Stimulated activated CD4-positive, alpha-beta T cell treated with anti-CD3 and anti-CD28 coated beads, Interleukin-2, amount 100 ng/mL, for 48 hours (primary cell): ENCODE results near the gene SLC25A15.
A peak's percentile ranks its signal among the peaks of the same experiment; 100 is the strongest.

ENCODE experiments used
- DNase-seq, 2 donors: peaks; one replicate each; pipeline ENCODE4 v3.0.0-alpha.2; 2020

Gene SLC25A15

GRCh38 chr13:40789275-40790153 lies at the start of gene SLC25A15:
SLC25A15 (plus strand) TSS chr13:40789611; CDS start chr13:40793227, 3,616 bp downstream.
- peak; percentile 60 to 69 for DNase-seq

GRCh38 chr13:40749327-40749726 lies 40.1 kb upstream of the SLC25A15 start:
- DNase-seq = no peak

GRCh38 chr13:40755082-40755700 lies 34.2 kb upstream of the SLC25A15 start:
- DNase-seq = no peak

GRCh38 chr13:40756042-40756441 lies 33.4 kb upstream of the SLC25A15 start:
- no peak for DNase-seq

- no peak for DNase-seq
These were observed 30.6 kb upstream of the SLC25A15 start for GRCh38 chr13:40758811-40759210.

- DNase-seq = no peak
These were observed 26.6 kb upstream of the SLC25A15 start for GRCh38 chr13:40762849-40763248.

- peak; percentile 24 to 44 for DNase-seq
These were observed 24.6 kb upstream of the SLC25A15 start for GRCh38 chr13:40764587-40765403.

- DNase-seq = no peak
These were observed 23.8 kb upstream of the SLC25A15 start for GRCh38 chr13:40765602-40766001.

- DNase-seq = no peak
These were observed 19.4 kb upstream of the SLC25A15 start for GRCh38 chr13:40769970-40770369.

GRCh38 chr13:40770609-40770933 lies 18.8 kb upstream of the SLC25A15 start:
- DNase-seq = no peak

- DNase-seq = peak; percentile 94 to 95
These were observed 18.3 kb upstream of the SLC25A15 start, which contains the start of gene MRPS31 for GRCh38 chr13:40770934-40771618. MRPS31 (minus strand) TSS chr13:40771190; CDS start chr13:40771136, 54 bp downstream.

GRCh38 chr13:40772765-40773473 lies 16.5 kb upstream of the SLC25A15 start:
- DNase-seq = no peak

GRCh38 chr13:40774672-40775071 lies 14.7 kb upstream of the SLC25A15 start:
- no peak for DNase-seq

GRCh38 chr13:40776232-40776631 lies 13.2 kb upstream of the SLC25A15 start:
- peak in 1 of 2 donors; percentile 21 for DNase-seq

GRCh38 chr13:40776681-40777165 lies 12.7 kb upstream of the SLC25A15 start:
- peak; percentile 48 to 59 for DNase-seq

GRCh38 chr13:40777166-40777808 lies 12.1 kb upstream of the SLC25A15 start:
- DNase-seq = peak; percentile 27 to 28

- DNase-seq = no peak
These were observed 11.6 kb upstream of the SLC25A15 start for GRCh38 chr13:40777809-40778175.

GRCh38 chr13:40779049-40779448 lies 10.4 kb upstream of the SLC25A15 start:
- DNase-seq = no peak

GRCh38 chr13:40779796-40780285 lies 9.6 kb upstream of the SLC25A15 start:
- DNase-seq = no peak

- DNase-seq = no peak
These were observed 8.5 kb upstream of the SLC25A15 start for GRCh38 chr13:40780822-40781401.

- DNase-seq = no peak
These were observed 7.7 kb upstream of the SLC25A15 start for GRCh38 chr13:40781717-40782116.
